Measurements from ENCODE around the gene SLC22A3. TPM values are rescaled to one million over a fixed set of nuclear protein-coding genes. Genes with fewer than 3 reads are reported as not detected.

Gene SLC22A3
- total and polyA plus RNA-seq, 2 donors (not counting 1 experiment from before 2014, with no cell fraction given), result not detected

- Histone ChIP-seq H3K27ac (ENCODE audit: low read length in 2 of 2) (no peak overlapping the region), H3K4me1 (ENCODE audit: control insufficient read depth in 2 of 2, insufficient read depth in 2 of 2, low read length in 2 of 2) (no peaks in the 10 kb centered on the region), H3K9ac (ENCODE audit: low read length) (no peak overlapping the region), H3K36me3 (replicated peaks in 1 of 2; ENCODE audit: control extremely low read depth in 1 of 2, control insufficient read depth in 1 of 2, extremely low read depth in 1 of 2, insufficient read depth in 2 of 2, low read length in 1 of 2) (no peaks in the 10 kb centered on the region), H3K79me2 (ENCODE audit: control insufficient read depth, insufficient read depth, low read length) (no peaks in the 10 kb centered on the region), H4K20me1 (ENCODE audit: control insufficient read depth, insufficient read depth, low read length, poor library complexity, severe bottlenecking) (no peaks in the 10 kb centered on the region), H3K9me3 (ENCODE audit: control extremely low read depth in 1 of 3, control insufficient read depth in 2 of 3, insufficient read depth in 1 of 3, low read length in 2 of 3) (peaks cover 0 to 4% (median under 1%) of the 10 kb centered on the region in 3 donors), H3K27me3 (replicated peaks in 1 of 4; ENCODE audit: control extremely low read depth in 1 of 4, control insufficient read depth in 3 of 4, insufficient read depth in 4 of 4, low read length in 3 of 4) (no peaks in the 10 kb centered on the region), H3K4me2 (replicated peaks; ENCODE audit: low read depth, low read length, poor library complexity, severe bottlenecking) (no peak overlapping the region), H3K4me3 (ENCODE audit: control extremely low read depth in 1 of 5, extremely low read depth in 1 of 5, insufficient read depth in 1 of 5, low read depth in 2 of 5, low read length in 4 of 5) (no peak overlapping the region), H2AFZ (ENCODE audit: insufficient read depth, low read depth, low read length, poor library complexity, severe bottlenecking) (no peak overlapping the region)
- Mint-ChIP-seq H3K4me1 (no peaks in the 10 kb centered on the region), H3K4me3 (no peak overlapping the region), H3K9me3 (ENCODE audit: insufficient read depth) (peaks cover 2% of the 10 kb centered on the region), H3K27ac (no peak overlapping the region), H3K27me3 (peaks cover 34% of the 10 kb centered on the region)
- DNase-seq (no peak), ATAC-seq (ENCODE audit: low read depth) (no peak)
- POLR2A ChIA-PET, result no interaction called here
- intact Hi-C loops (cut with micrococcal nuclease), result no loop called here
- CTCF ChIA-PET, result no interaction called here
- TF ChIP-seq EZH2 (IDR thresholded peaks at IDR 0.05; ENCODE audit: borderline replicate concordance, insufficient read depth, low read depth, low read length, poor library complexity, severe bottlenecking) (no peak), CTCF (IDR thresholded peaks at IDR 0.05) (no peak)
- 71% methylated on average over 3 of the region's 3 CpGs for WGBS (ENCODE audit: insufficient coverage)
These were observed 26.8 kb downstream of the SLC22A3 start for GRCh38 chr6:160374836-160375560.

- H3K27me3 ChIP-seq (replicated peaks in 1 of 4; ENCODE audit: control extremely low read depth in 1 of 4, control insufficient read depth in 3 of 4, insufficient read depth in 4 of 4, low read length in 3 of 4), result no peaks in the 10 kb centered on the region
- no peak overlapping the region for H2AFZ ChIP-seq (ENCODE audit: insufficient read depth, low read depth, low read length, poor library complexity, severe bottlenecking)
- no peak overlapping the region for H3K4me3 ChIP-seq (ENCODE audit: control extremely low read depth in 1 of 5, extremely low read depth in 1 of 5, insufficient read depth in 1 of 5, low read depth in 2 of 5, low read length in 4 of 5)
- no peak for DNase-seq
- Mint-ChIP-seq H3K9me3 (ENCODE audit: insufficient read depth) (peaks cover 2% of the 10 kb centered on the region), H3K27ac (no peak overlapping the region), H3K4me1 (no peaks in the 10 kb centered on the region), H3K27me3 (peaks cover 34% of the 10 kb centered on the region), H3K4me3 (no peak overlapping the region)
- peaks cover 0 to 3% (median 0%) of the 10 kb centered on the region in 3 donors for H3K9me3 ChIP-seq (ENCODE audit: control extremely low read depth in 1 of 3, control insufficient read depth in 2 of 3, insufficient read depth in 1 of 3, low read length in 2 of 3)
- H3K36me3 ChIP-seq (replicated peaks in 1 of 2; ENCODE audit: control extremely low read depth in 1 of 2, control insufficient read depth in 1 of 2, extremely low read depth in 1 of 2, insufficient read depth in 2 of 2, low read length in 1 of 2), result no peaks in the 10 kb centered on the region
- no peak overlapping the region for H3K27ac ChIP-seq (ENCODE audit: low read length in 2 of 2)
- ChIA-PET POLR2A (no interaction called here), CTCF (no interaction called here)
- H4K20me1 ChIP-seq (ENCODE audit: control insufficient read depth, insufficient read depth, low read length, poor library complexity, severe bottlenecking), result no peaks in the 10 kb centered on the region
- H3K9ac ChIP-seq (ENCODE audit: low read length), result no peak overlapping the region
- no peaks in the 10 kb centered on the region for H3K79me2 ChIP-seq (ENCODE audit: control insufficient read depth, insufficient read depth, low read length)
- TF ChIP-seq EZH2 (IDR thresholded peaks at IDR 0.05; ENCODE audit: borderline replicate concordance, insufficient read depth, low read depth, low read length, poor library complexity, severe bottlenecking), result no peak
- TF ChIP-seq CTCF (IDR thresholded peaks at IDR 0.05), result no peak
- intact Hi-C loops (cut with micrococcal nuclease), result no loop called here
- ATAC-seq (ENCODE audit: low read depth), result no peak
- 100% methylated on average over 2 of the region's 2 CpGs for WGBS (ENCODE audit: insufficient coverage)
- no peaks in the 10 kb centered on the region for H3K4me1 ChIP-seq (ENCODE audit: control insufficient read depth in 2 of 2, insufficient read depth in 2 of 2, low read length in 2 of 2)
- no peak overlapping the region for H3K4me2 ChIP-seq (replicated peaks; ENCODE audit: low read depth, low read length, poor library complexity, severe bottlenecking)
These were observed 27.4 kb downstream of the SLC22A3 start for GRCh38 chr6:160375561-160375949.
